ENCODE measurements around the gene ATP8A2. TPM values are rescaled to one million over a fixed set of nuclear protein-coding genes. Genes with fewer than 3 reads are reported as not detected.

ATP8A2 gene
- total and polyA plus RNA-seq, 4 donors: 0.31 to 2.7 (median 1.1) TPM

DNA sequence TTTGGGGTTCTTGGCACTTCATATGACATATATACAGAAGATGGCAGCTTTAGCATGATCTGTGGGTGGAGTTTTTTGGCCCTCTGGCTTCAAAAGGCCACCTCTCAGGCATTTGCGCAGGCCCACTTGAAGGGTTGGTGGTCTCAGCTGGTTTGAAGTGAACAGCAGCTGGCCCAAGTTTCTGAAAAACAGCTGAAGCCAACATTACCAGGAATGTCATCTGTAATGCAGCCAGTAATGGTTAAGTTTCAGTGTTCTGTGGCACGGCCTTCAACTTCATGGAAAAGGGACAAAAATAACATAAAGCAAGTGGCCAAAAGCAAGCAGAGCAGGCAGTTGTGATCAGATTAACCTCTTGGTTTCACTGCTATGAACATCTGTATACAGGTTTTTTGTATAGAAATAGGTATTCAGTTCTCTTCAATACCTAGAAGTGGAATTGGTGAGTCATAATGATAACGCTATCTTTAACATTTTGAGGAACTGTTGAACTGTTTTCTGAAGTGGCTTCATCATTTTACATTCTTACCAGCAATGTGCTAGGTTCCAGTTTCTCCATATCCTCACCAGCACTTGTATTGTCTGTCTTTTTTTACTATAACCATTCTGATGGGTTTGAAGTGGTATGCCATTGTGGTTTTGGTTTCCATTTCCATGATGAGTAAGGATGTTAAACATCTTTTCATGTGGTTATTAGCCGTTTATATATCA, 434.6 kb downstream of the ATP8A2 start:
- ATAC-seq (ENCODE audit: insufficient read depth, low FRiP score) (no peak), DNase-seq (no peak)
- peaks cover 0 to 2% (median 0%) of the 10 kb centered on the region in 4 donors for H3K9me3 ChIP-seq (ENCODE audit: control insufficient read depth in 4 of 4, insufficient read depth in 3 of 4, low read length in 3 of 4)
- no peak overlapping the region for H3K27ac ChIP-seq (ENCODE audit: low read depth in 1 of 2, low read length in 1 of 2)
- TF ChIP-seq, protein P1, sequence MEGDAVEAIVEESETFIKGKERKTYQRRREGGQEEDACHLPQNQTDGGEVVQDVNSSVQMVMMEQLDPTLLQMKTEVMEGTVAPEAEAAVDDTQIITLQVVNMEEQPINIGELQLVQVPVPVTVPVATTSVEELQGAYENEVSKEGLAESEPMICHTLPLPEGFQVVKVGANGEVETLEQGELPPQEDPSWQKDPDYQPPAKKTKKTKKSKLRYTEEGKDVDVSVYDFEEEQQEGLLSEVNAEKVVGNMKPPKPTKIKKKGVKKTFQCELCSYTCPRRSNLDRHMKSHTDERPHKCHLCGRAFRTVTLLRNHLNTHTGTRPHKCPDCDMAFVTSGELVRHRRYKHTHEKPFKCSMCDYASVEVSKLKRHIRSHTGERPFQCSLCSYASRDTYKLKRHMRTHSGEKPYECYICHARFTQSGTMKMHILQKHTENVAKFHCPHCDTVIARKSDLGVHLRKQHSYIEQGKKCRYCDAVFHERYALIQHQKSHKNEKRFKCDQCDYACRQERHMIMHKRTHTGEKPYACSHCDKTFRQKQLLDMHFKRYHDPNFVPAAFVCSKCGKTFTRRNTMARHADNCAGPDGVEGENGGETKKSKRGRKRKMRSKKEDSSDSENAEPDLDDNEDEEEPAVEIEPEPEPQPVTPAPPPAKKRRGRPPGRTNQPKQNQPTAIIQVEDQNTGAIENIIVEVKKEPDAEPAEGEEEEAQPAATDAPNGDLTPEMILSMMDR (IDR thresholded peaks at IDR 0.05; ENCODE audit: control extremely low read depth, extremely low read depth): no peak
- peaks cover 0 to 19% (median 0%) of the 10 kb centered on the region in 5 donors for H3K4me1 ChIP-seq (ENCODE audit: control insufficient read depth in 5 of 5, insufficient read depth in 5 of 5, low read length in 5 of 5)
- no peak overlapping the region for H3K4me3 ChIP-seq
- no peaks in the 10 kb centered on the region for H3K36me3 ChIP-seq (ENCODE audit: control insufficient read depth in 4 of 4, insufficient read depth in 4 of 4, low read length in 4 of 4)
- no peak overlapping the region for H3K9ac ChIP-seq (ENCODE audit: insufficient read depth in 1 of 2, low read length in 2 of 2)
- H3K27me3 ChIP-seq (ENCODE audit: control insufficient read depth in 3 of 3, insufficient read depth in 3 of 3, low read length in 2 of 3): no peaks in the 10 kb centered on the region
- WGBS, 2 donors: 81 to 83% methylated on average over 4 of the region's 4 CpGs

DNA sequence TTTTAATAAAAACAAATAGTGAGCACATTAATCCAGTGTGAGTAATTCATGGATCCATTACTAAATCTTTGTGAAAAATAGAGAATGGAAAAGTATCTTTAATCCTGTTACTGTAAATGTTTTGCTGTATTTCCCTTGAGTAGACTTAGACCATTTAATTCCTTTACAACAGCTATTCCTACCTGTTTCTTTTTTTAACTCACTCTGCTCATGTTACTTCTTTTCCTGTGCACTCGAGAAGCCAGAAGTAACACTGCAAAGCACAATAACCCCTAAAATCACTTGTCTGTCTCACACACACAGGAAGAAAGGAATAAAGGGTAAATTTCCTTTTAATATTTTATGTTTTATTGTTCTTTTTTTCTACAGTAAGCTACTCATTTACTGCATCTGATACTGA, 435.8 kb downstream of the ATP8A2 start:
- DNase-seq: no peak
- no peaks in the 10 kb centered on the region for H3K27me3 ChIP-seq (ENCODE audit: control insufficient read depth in 3 of 3, insufficient read depth in 3 of 3, low read length in 2 of 3)
- H3K36me3 ChIP-seq (ENCODE audit: control insufficient read depth in 4 of 4, insufficient read depth in 4 of 4, low read length in 4 of 4): no peaks in the 10 kb centered on the region
- no peak overlapping the region for H3K9ac ChIP-seq (ENCODE audit: insufficient read depth in 1 of 2, low read length in 2 of 2)
- H3K4me3 ChIP-seq: no peak overlapping the region
- TF ChIP-seq, protein P1 (IDR thresholded peaks at IDR 0.05; ENCODE audit: control extremely low read depth, extremely low read depth): no peak
- peaks cover 0 to 19% (median 0%) of the 10 kb centered on the region in 5 donors for H3K4me1 ChIP-seq (ENCODE audit: control insufficient read depth in 5 of 5, insufficient read depth in 5 of 5, low read length in 5 of 5)
- 32 to 44% methylated on average over 1 of the region's 1 CpG for WGBS, 2 donors
- no peak for ATAC-seq (ENCODE audit: insufficient read depth, low FRiP score)
- H3K27ac ChIP-seq (ENCODE audit: low read depth in 1 of 2, low read length in 1 of 2): no peak overlapping the region
- H3K9me3 ChIP-seq (ENCODE audit: control insufficient read depth in 4 of 4, insufficient read depth in 3 of 4, low read length in 3 of 4): peaks cover 0 to 2% (median 0%) of the 10 kb centered on the region in 4 donors

GRCh38 chr13:25811506-25811905, 439.7 kb downstream of the ATP8A2 start:
- H3K27me3 ChIP-seq (ENCODE audit: control insufficient read depth in 3 of 3, insufficient read depth in 3 of 3, low read length in 2 of 3): no peaks in the 10 kb centered on the region
- no peaks in the 10 kb centered on the region for H3K36me3 ChIP-seq (ENCODE audit: control insufficient read depth in 4 of 4, insufficient read depth in 4 of 4, low read length in 4 of 4)
- WGBS, 2 donors: 90 to 91% methylated on average over 3 of the region's 3 CpGs
- no peak for DNase-seq
- no peak overlapping the region for H3K9ac ChIP-seq (ENCODE audit: insufficient read depth in 1 of 2, low read length in 2 of 2)
- ATAC-seq (ENCODE audit: insufficient read depth, low FRiP score): no peak
- H3K27ac ChIP-seq (ENCODE audit: low read depth in 1 of 2, low read length in 1 of 2): no peak overlapping the region
- TF ChIP-seq, protein P1 (IDR thresholded peaks at IDR 0.05; ENCODE audit: control extremely low read depth, extremely low read depth): no peak
- H3K4me1 ChIP-seq (ENCODE audit: control insufficient read depth in 5 of 5, insufficient read depth in 5 of 5, low read length in 5 of 5): peaks cover 0 to 10% (median 0%) of the 10 kb centered on the region in 5 donors
- no peak overlapping the region for H3K4me3 ChIP-seq
- no peaks in the 10 kb centered on the region for H3K9me3 ChIP-seq (ENCODE audit: control insufficient read depth in 4 of 4, insufficient read depth in 3 of 4, low read length in 3 of 4)
